Measurements from ENCODE around the gene DISP3. TPM values are rescaled to one million over a fixed set of nuclear protein-coding genes. Genes with fewer than 3 reads are reported as not detected.

The DISP3 gene
- total RNA-seq, 1 experiment from 2014 or later = 2.3 TPM

- Histone ChIP-seq H3K36me3 (ENCODE audit: control insufficient read depth in 1 of 2, insufficient read depth in 2 of 2, low read length in 2 of 2) (no peaks in the 10 kb centered on the region), H3K9ac (ENCODE audit: low read length) (no peak overlapping the region), H4K20me1 (ENCODE audit: insufficient read depth) (no peaks in the 10 kb centered on the region), H3K27ac (ENCODE audit: low read depth, low read length) (no peak overlapping the region), H3K4me3 (replicated peaks in 1 of 2; ENCODE audit: low read depth in 1 of 2, low read length in 2 of 2) (no peak overlapping the region), H3K4me2 (ENCODE audit: low read length) (no peak overlapping the region), H3K9me3 (ENCODE audit: control insufficient read depth in 1 of 2, insufficient read depth in 1 of 2, low read depth in 1 of 2, low read length in 2 of 2) (no peaks in the 10 kb centered on the region), H3K4me1 (ENCODE audit: control insufficient read depth in 1 of 2, insufficient read depth in 2 of 2, low read length in 2 of 2) (no peaks in the 10 kb centered on the region), H2AFZ (ENCODE audit: low read depth, low read length, poor library complexity, severe bottlenecking) (no peak overlapping the region), H3K27me3 (ENCODE audit: insufficient read depth, low read length) (no peaks in the 10 kb centered on the region), H3K9me2 (ENCODE audit: insufficient read depth) (no peaks in the 10 kb centered on the region), H3K79me2 (ENCODE audit: insufficient read depth, low read length) (no peaks in the 10 kb centered on the region)
- ATAC-seq (no peak), DNase-seq (ENCODE audit: low read depth, low spot score) (no peak)
- intact Hi-C loops (cut with micrococcal nuclease) = no loop called here
- TF ChIP-seq JUND (IDR thresholded peaks at IDR 0.05) = no peak
- no peak for TF ChIP-seq CEBPB (IDR thresholded peaks at IDR 0.05; ENCODE audit: low read depth)
- TF ChIP-seq EGR1 (IDR thresholded peaks at IDR 0.05; ENCODE audit: low read depth) = no peak
- no peak for TF ChIP-seq ATF3 (IDR thresholded peaks at IDR 0.05)
- no peak for TF ChIP-seq CTCF (IDR thresholded peaks at IDR 0.05 in 2 of 3, conservative IDR thresholded peaks at IDR 0.05 in 1 of 3; ENCODE audit: borderline replicate concordance in 1 of 3, insufficient read depth in 1 of 3, low read depth in 2 of 3, low read length in 2 of 3)
- TF ChIP-seq POLR2A (IDR thresholded peaks at IDR 0.05; ENCODE audit: borderline replicate concordance, extremely low read depth, insufficient read depth, insufficient read length) = no peak
- no peak for TF ChIP-seq FOSL1 (IDR thresholded peaks at IDR 0.05; ENCODE audit: low read depth)
- no peak for TF ChIP-seq SIN3A (IDR thresholded peaks at IDR 0.05; ENCODE audit: low read depth)
- TF ChIP-seq ZBTB33 (IDR thresholded peaks at IDR 0.05; ENCODE audit: extremely low read depth, insufficient replicate concordance, low read length) = no peak
- TF ChIP-seq TCF7L2 (IDR thresholded peaks at IDR 0.05; ENCODE audit: borderline replicate concordance, extremely low read depth, insufficient read depth, insufficient read length) = no peak
- no peak for TF ChIP-seq CBX3 (IDR thresholded peaks at IDR 0.05; ENCODE audit: low read depth)
- no peak for TF ChIP-seq YY1 (IDR thresholded peaks at IDR 0.05; ENCODE audit: extremely low read depth, insufficient replicate concordance, low read depth, low read length)
- BruUV-seq (replicated peaks) = no TSS peak
- ChIA-PET POLR2A (no interaction called here), CTCF (no interaction called here), RAD21 (ENCODE audit: low non-redundant PET in 1 of 2, low total read pairs in 2 of 2, uncharacterized antibody in 2 of 2, unreplicated experiment in 2 of 2) (no interaction called here)
Measured at GRCh38 chr1:11526071-11526895, 47.3 kb downstream of the DISP3 start.

All from HCT116 (cell line).